HG03442 (cell line): ENCODE data around the gene DCTN5.
"Not testable (repeated sequence)": the region's sequence is repeated elsewhere in the genome, so short reads cannot be mapped to it uniquely, and the experiment has no call there.

Experiments used
- ATAC-seq: cut with Tn5 transposase; IDR thresholded peaks from one replicate; pipeline ENCODE4 v1.9.1; 2021; ENCODE audit warnings: mild to moderate bottlenecking, moderate library complexity; ENCODE audit not compliant: unreplicated experiment

Gene DCTN5

GRCh38 chr16:23692190-23692837 lies 51.0 kb downstream of the DCTN5 start:
- no peak for ATAC-seq

- ATAC-seq, result no peak
Measured at GRCh38 chr16:23694265-23694643, 53.0 kb downstream of the DCTN5 start.

GRCh38 chr16:23694644-23695373 lies 53.5 kb downstream of the DCTN5 start:
- ATAC-seq, result no peak

- no peak for ATAC-seq
Measured at GRCh38 chr16:23695756-23696155, 54.5 kb downstream of the DCTN5 start.

- no peak for ATAC-seq
Measured at GRCh38 chr16:23699100-23699499, 57.8 kb downstream of the DCTN5 start.

GRCh38 chr16:23700093-23700492 lies 58.8 kb downstream of the DCTN5 start:
- ATAC-seq, result no peak

- ATAC-seq, result no peak
Measured at GRCh38 chr16:23700509-23700908, 59.2 kb downstream of the DCTN5 start.

GRCh38 chr16:23701045-23701444 lies 59.8 kb downstream of the DCTN5 start:
- no peak for ATAC-seq

GRCh38 chr16:23702951-23703350 lies 61.7 kb downstream of the DCTN5 start:
- no peak for ATAC-seq

- no peak for ATAC-seq
Measured at GRCh38 chr16:23704772-23705516, 63.7 kb downstream of the DCTN5 start.

GRCh38 chr16:23705517-23705902 lies 64.2 kb downstream of the DCTN5 start:
- no peak for ATAC-seq

GRCh38 chr16:23706439-23706838 lies 65.2 kb downstream of the DCTN5 start:
- ATAC-seq, result no peak

- no peak for ATAC-seq
Measured at GRCh38 chr16:23709536-23709935, 68.3 kb downstream of the DCTN5 start.

- no peak for ATAC-seq
Measured at GRCh38 chr16:23710008-23710407, 68.7 kb downstream of the DCTN5 start.

- no peak for ATAC-seq
Measured at GRCh38 chr16:23710504-23710903, 69.2 kb downstream of the DCTN5 start.

GRCh38 chr16:23711785-23712184 lies 70.5 kb downstream of the DCTN5 start:
- ATAC-seq, result no peak

GRCh38 chr16:23712976-23713375 lies 71.7 kb downstream of the DCTN5 start, which contains the start of gene ERN2:
TSS of gene ERN2 (minus strand) at chr16:23713222. CDS start at chr16:23713187, 35 bp downstream.
- ATAC-seq, result no peak

- no peak for ATAC-seq
Measured at GRCh38 chr16:23716484-23716883, 75.2 kb downstream of the DCTN5 start.

- not testable (repeated sequence) for ATAC-seq
Measured at GRCh38 chr16:23722613-23723240, 81.5 kb downstream of the DCTN5 start.

- ATAC-seq, result no peak
Measured at GRCh38 chr16:23724096-23724784, 83.0 kb downstream of the DCTN5 start.

GRCh38 chr16:23724785-23725131 lies 83.5 kb downstream of the DCTN5 start:
- ATAC-seq, result no peak
